SK-N-SH (cell line): ENCODE data around the gene SLC35D2. TPM values are rescaled to one million over a fixed set of nuclear protein-coding genes. Genes with fewer than 3 reads are reported as not detected.

ENCODE experiments used
- CTCF ChIA-PET: fragments of 300-600, 350-600 bp; formaldehyde crosslinking; extraction: SDS; loops from one replicate; lab custom pipeline; 2021; lab: Yijun Ruan, JAX
- POLR2A ChIA-PET: fragments of 350-600 bp; sonication (Branson Sonifier 250); formaldehyde crosslinking; extraction: SDS; loops from one replicate; lab custom pipeline; 2020; ENCODE audit warnings: antibody characterized with exemption, inconsistent platforms; lab: Yijun Ruan, JAX
- DNase-seq: peaks from one replicate; pipeline ENCODE4 v3.0.0; 2012
- H2AFZ ChIP-seq: fragments of 200-600 bp; sonication (generic); 2 replicates; pipeline ENCODE4 v1.8.1; 2016; ENCODE audit warnings: antibody characterized with exemption, mild to moderate bottlenecking, low read depth
- H3F3A ChIP-seq: fragments of 200-600 bp; sonication (generic); replicated peaks from 2 replicates; pipeline ENCODE3; 2016; ENCODE audit warnings: antibody characterized with exemption, mild to moderate bottlenecking; ENCODE audit not compliant: insufficient read depth
- H3K27ac ChIP-seq, 2 experiments: fragments of 200-500 bp in 1 of 2; fragments of 200-600 bp in 1 of 2; sonication (Bioruptor generic) in 1 of 2; sonication (generic), shearing (Covaris generic) in 1 of 2; 2 replicates each; pipeline versions ENCODE4 v1.5.1 to v1.6.1; 2014 to 2016; ENCODE audit warnings: low read depth in 2 of 2, inconsistent platforms in 1 of 2, low read length in 1 of 2, mild to moderate bottlenecking in 1 of 2, mixed read lengths in 1 of 2
- H3K27me3 ChIP-seq: fragments of 200-600 bp; sonication (generic), shearing (Covaris generic); 2 replicates; pipeline ENCODE4 v1.6.1; 2016; ENCODE audit warnings: mixed run types; ENCODE audit not compliant: insufficient read depth
- H3K36me3 ChIP-seq, 2 experiments: fragments of 200-500 bp in 1 of 2; fragments of 200-600 bp in 1 of 2; sonication (Bioruptor generic) in 1 of 2; sonication (generic) in 1 of 2; replicated peaks in 1 of 2; 2 replicates each; pipeline versions ENCODE3 to v1.5.1; 2014 to 2016; ENCODE audit warnings: low read length in 1 of 2, mild to moderate bottlenecking in 1 of 2; ENCODE audit not compliant: insufficient read depth in 2 of 2, control insufficient read depth in 1 of 2
- H3K4me1 ChIP-seq, 2 experiments: fragments of 200-500 bp in 1 of 2; fragments of 200-600 bp in 1 of 2; sonication (Bioruptor generic) in 1 of 2; sonication (generic), shearing (Covaris generic) in 1 of 2; 2 replicates each; pipeline versions ENCODE4 v1.5.1 to v1.6.1; 2014 to 2016; ENCODE audit warnings: low read depth in 1 of 2, low read length in 1 of 2, mixed run types in 1 of 2; ENCODE audit not compliant: insufficient read depth in 2 of 2, control insufficient read depth in 1 of 2
- H3K4me2 ChIP-seq: fragments of 200-600 bp; sonication (generic), shearing (Covaris generic); 2 replicates; pipeline ENCODE4 v1.6.1; 2017; ENCODE audit warnings: mixed run types
- H3K4me3 ChIP-seq, 2 experiments: fragments of 200-500 bp in 1 of 2; fragments of 200-600 bp in 1 of 2; sonication (Bioruptor generic) in 1 of 2; sonication (generic), shearing (Covaris generic) in 1 of 2; 2 replicates each; pipeline versions ENCODE4 v1.5.1 to v1.8.1; 2014 to 2016; ENCODE audit warnings: low read depth in 2 of 2, inconsistent platforms in 1 of 2, low read length in 1 of 2, mild to moderate bottlenecking in 1 of 2, mixed read lengths in 1 of 2, moderate library complexity in 1 of 2
- H3K79me2 ChIP-seq: fragments of 200-600 bp; sonication (generic); 2 replicates; pipeline ENCODE4 v1.8.1; 2017; ENCODE audit warnings: mild to moderate bottlenecking; ENCODE audit not compliant: insufficient read depth
- H3K9ac ChIP-seq: fragments of 200-600 bp; sonication (generic); 2 replicates; pipeline ENCODE4 v1.6.1; 2017; ENCODE audit warnings: mixed run types
- H3K9me2 ChIP-seq: fragments of 200-600 bp; sonication (generic); 2 replicates; pipeline ENCODE4 v1.6.1; 2017; ENCODE audit warnings: mixed run types
- H3K9me3 ChIP-seq: fragments of 200-600 bp; sonication (generic); 2 replicates; pipeline ENCODE4 v1.6.1; 2017; ENCODE audit warnings: mixed run types, mild to moderate bottlenecking, moderate library complexity
- H4K20me1 ChIP-seq: fragments of 200-600 bp; sonication (generic); 2 replicates; pipeline ENCODE4 v1.6.1; 2017; ENCODE audit warnings: mild to moderate bottlenecking, mixed run types; ENCODE audit not compliant: insufficient read depth
- CHD2 ChIP-seq: fragments of 150-350 bp; IDR thresholded peaks from 2 replicates; pipeline ENCODE4 v1.6.1; 2018; ENCODE audit warnings: low read length; ENCODE audit not compliant: partially characterized antibody
- ELF1 ChIP-seq: IDR thresholded peaks from 2 replicates; pipeline ENCODE4 v1.4.0; 2012
- EP300 ChIP-seq, 2 experiments: IDR thresholded peaks; 2 replicates each; pipeline versions ENCODE4 v1.4.0 to v1.6.1; 2012; ENCODE audit warnings: borderline replicate concordance in 1 of 2, low read depth in 1 of 2, low read length in 1 of 2
- FOXJ3 ChIP-seq: sonication (generic); formaldehyde crosslinking; IDR thresholded peaks from 2 replicates; pipeline ENCODE4 v1.5.1; 2020; ENCODE audit warnings: mild to moderate bottlenecking, missing genetic modification reagents
- IRF3 ChIP-seq: fragments of 150-350 bp; IDR thresholded peaks from 2 replicates; pipeline ENCODE4 v1.6.1; 2016; ENCODE audit warnings: mild to moderate bottlenecking, low read depth, low read length
- JUND ChIP-seq: IDR thresholded peaks from 2 replicates; pipeline ENCODE4 v1.4.0; 2012
- MXI1 ChIP-seq: IDR thresholded peaks from 2 replicates; pipeline ENCODE4 v1.6.1; 2012; ENCODE audit warnings: mild to moderate bottlenecking, low read depth, low read length, improper control_type of control experiment
- NRF1 ChIP-seq: IDR thresholded peaks from 2 replicates; pipeline ENCODE4 v1.6.1; 2012; ENCODE audit warnings: low read depth, mild to moderate bottlenecking, low read length
- PBX3 ChIP-seq: IDR thresholded peaks from 2 replicates; pipeline ENCODE4; 2012
- RAD21 ChIP-seq: IDR thresholded peaks from 2 replicates; pipeline ENCODE4 v1.6.1; 2012; ENCODE audit warnings: mild to moderate bottlenecking, low read length
- REST ChIP-seq: IDR thresholded peaks from 2 replicates; pipeline ENCODE4 v1.6.1; 2012; ENCODE audit warnings: mild to moderate bottlenecking, low read depth, low read length, moderate library complexity
- TAF1 ChIP-seq: IDR thresholded peaks from 2 replicates; pipeline ENCODE4 v1.6.1; 2012; ENCODE audit warnings: low read depth, mild to moderate bottlenecking, low read length, moderate library complexity, borderline replicate concordance
- TCF12 ChIP-seq: IDR thresholded peaks from 2 replicates; pipeline ENCODE4 v1.4.0; 2012
- USF1 ChIP-seq: IDR thresholded peaks from 2 replicates; pipeline ENCODE4 v1.4.0; 2012; ENCODE audit warnings: low read depth, borderline replicate concordance
- USF2 ChIP-seq: fragments of 150-350 bp; IDR thresholded peaks from 2 replicates; pipeline ENCODE4 v1.6.1; 2017; ENCODE audit warnings: antibody characterized with exemption, low read length, low read depth, borderline replicate concordance
- polyA plus RNA-seq, 3 experiments: library from polyadenylated mRNA; depleted of rRNA; stranded (reverse); fragments of >200 nt; gene quantifications; 2 replicates each; pipeline ENCODE4 v1.2.3, GENCODE V29; 2012

SLC35D2 gene
- polyA plus RNA-seq, 1 of the 3 experiments (the other 2 are of a cell fraction), result 26.1 TPM

GRCh38 chr9:96400132-96400910 is 16.8 kb upstream of the SLC35D2 start:
- H4K20me1 ChIP-seq, result peaks cover 6% of the 10 kb centered on the region; the same call in 1 of the 2 replicates
- ChIA-PET POLR2A (no interaction called here), CTCF (no interaction called here)
- H3K9ac ChIP-seq, result no peak overlapping the region
- TF ChIP-seq NRF1 (no peak), USF1 (no peak), ELF1 (no peak), EP300 (IDR thresholded peaks at IDR 0.05; ENCODE audit: borderline replicate concordance in 1 of 2, low read depth in 1 of 2, low read length in 1 of 2) (no peak), TCF12 (no peak), USF2 (no peak), JUND (no peak), IRF3 (no peak), PBX3 (no peak), FOXJ3 (CRISPR knock-in tag) (no peak), REST (no peak), MXI1 (no peak), CHD2 (no peak), TAF1 (no peak), RAD21 (no peak)
- DNase-seq, result no peak
- H2AFZ ChIP-seq, result no peak overlapping the region
- no peaks in the 10 kb centered on the region; a peak in 1 of 4 replicates for H3K4me1 ChIP-seq
- H3K4me2 ChIP-seq, result no peak overlapping the region
- no peaks in the 10 kb centered on the region for H3F3A ChIP-seq
- no peaks in the 10 kb centered on the region for H3K27me3 ChIP-seq
- peaks cover 85% of the 10 kb centered on the region for H3K79me2 ChIP-seq
- H3K9me2 ChIP-seq, result no peaks in the 10 kb centered on the region
- H3K9me3 ChIP-seq, result no peaks in the 10 kb centered on the region
- H3K36me3 ChIP-seq, result peaks cover 0 to 9% of the 10 kb centered on the region in 2 experiments
- H3K27ac ChIP-seq, result no peak overlapping the region
- no peak overlapping the region for H3K4me3 ChIP-seq
